ENCODE measurements around the gene RPL7A.
"Not testable (repeated sequence)": the region's sequence is repeated elsewhere in the genome, so short reads cannot be mapped to it uniquely, and the experiment has no call there.

The RPL7A gene

DNA sequence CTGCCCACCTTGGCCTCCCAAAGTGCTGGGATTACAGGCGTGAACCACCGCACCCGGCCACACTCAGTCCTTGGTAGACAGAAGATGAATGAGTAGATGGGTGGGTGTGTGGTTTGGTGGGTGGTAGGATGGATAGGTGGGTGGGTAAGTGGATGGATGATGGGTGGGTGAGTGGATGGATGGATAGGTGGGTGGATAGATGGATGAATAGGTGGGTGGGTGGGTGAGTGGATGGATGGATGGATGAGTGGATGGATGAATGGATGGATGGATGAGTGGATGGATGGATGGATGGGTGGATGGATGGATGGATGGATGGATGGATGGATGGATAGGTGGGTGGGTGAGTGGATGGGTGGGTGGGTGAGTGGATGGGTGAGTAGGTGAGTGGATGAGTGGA lies 44.3 kb downstream of the RPL7A start:
- not testable (repeated sequence) for DNase-seq

DNA sequence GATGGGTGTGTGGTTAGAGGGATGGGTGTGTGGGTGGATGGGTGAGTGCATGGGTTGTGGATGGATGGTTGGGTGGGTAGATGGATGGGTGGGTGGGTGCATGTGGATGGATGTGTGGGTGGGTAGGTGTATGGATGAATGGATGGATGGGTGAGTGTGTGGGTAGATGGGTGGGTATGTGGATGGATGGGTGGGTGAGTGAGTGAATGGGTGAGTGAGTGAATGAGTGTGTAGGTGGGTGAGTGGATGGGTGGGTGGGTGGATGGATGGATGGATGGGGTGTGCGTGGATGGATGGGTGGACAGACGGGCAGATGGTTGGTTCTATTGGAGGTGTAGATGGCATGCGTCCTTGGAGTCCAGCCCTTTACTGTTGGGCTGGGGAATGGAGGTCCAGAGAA lies 45.4 kb downstream of the RPL7A start:
- no peak for DNase-seq

DNA sequence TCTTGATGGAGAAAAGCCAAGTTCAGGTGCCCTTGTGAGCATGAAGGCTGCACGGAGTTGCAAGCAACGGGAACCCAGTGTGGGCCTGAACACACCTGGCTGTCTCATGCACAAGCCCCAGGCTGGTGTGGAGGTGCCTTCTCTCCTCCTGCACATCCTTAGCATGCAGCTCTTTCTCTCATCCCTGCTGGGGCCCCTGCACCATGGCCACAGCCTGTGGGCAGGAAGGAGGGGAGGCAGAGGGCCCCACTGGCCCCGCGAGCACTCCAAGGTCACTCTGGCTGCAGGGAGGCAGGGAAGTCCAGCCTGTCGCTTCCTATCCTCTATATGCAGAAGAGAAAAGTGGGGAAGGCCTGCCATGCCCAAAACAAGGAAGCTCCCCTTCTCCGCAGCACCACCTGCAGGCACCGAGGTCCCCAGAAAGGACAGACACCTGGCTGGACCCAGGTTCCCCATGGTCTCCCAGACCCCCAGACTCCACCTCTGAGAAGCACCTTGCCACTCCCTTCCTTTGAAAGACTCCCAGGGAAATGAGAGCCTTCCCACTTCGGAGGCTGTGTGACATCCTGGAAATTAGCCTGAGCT lies 46.8 kb downstream of the RPL7A start:
- no peak for DNase-seq

DNA sequence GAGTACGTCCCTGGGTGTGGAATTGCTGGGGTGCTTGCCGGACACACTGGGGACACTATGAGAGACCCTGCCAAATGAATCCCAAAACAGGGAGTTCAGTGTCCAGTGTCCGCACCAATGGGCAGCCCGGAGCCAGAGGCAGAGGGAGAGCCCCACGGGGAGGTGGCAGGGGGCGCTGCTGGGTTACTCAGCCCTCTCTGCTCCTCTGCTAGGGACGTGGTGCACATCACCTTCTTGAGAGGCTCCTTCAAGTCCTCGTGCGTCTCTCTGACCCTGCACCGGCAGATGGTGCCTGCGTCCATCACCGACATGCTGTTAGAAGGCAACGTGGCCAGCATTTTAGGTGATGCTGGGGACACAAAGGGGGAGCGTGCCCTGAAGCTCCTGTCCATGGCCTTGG lies 48.9 kb downstream of the RPL7A start:
- no peak for DNase-seq

DNA sequence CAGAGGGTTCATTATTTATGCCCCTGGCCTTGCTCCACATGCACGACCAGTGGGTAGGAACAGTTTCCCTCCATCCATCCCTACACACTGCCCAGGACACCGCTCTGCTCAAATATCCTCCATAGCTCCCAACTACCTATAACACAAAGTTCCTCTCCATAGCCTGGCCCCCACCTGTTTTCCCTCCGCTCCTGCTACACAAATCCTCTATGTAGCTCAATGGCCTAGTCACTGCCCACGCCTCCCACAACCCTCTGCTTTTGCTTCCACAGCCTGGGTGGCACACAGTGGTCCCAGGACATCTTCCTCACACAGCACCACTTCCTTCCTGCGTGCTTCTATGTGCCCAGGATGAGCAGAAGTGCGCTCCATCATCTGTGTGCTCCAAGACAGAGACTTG lies 49.4 kb downstream of the RPL7A start:
- DNase-seq = no peak

DNA sequence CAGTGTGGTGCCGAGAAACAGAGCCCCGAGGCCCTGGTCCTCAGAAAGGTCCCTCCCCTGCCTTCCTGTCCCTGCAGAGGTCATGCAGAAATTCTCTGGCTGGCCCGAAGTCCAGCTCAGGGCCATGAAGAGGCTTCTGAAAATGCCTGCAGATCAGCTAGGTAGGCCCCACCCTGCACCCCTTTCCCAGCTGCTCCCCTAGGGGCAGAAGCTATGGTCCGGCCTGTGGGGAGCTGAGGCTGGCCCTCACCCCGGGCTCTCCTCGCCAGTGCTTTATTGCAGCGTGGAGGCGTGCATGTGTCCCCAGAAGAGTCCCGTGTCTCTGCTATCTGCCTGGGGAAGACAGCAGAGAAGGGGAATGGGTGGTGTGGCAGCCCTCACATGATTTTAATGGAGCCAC lies 49.9 kb downstream of the RPL7A start:
- DNase-seq = no peak

DNA sequence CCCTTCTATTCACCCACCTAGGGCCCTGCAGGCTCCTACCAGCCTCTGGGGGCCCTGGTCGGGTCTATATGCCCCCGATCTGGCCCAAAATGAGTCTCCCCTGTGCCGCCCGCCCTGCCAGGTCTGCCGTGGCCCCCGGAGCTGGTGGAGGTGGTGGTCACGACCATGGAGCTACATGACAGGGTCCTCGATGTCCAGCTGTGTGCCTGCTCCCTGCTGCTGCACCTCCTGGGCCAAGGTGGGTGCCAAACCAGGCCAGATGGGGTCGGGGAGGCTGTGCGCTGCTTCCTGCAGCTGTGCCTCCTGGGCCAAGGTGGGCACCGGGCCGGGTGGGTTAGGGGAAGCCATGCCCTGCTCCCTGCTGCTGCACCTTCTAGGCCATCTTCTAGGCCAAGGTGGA lies 52.3 kb downstream of the RPL7A start:
- no peak for DNase-seq

Data from SW 1271 (cell line).